Lower leg skin (tissue), 3 donors: Measurements from ENCODE around the gene DYRK1B.

ENCODE experiments used
- CTCF ChIP-seq, 3 donors: fragments of 450-650 bp; IDR thresholded peaks; one replicate each; pipeline ENCODE4 v1.5.1; 2016; ENCODE audit warnings: antibody characterized with exemption in 3 of 3, mild to moderate bottlenecking in 3 of 3, moderate library complexity in 2 of 3
- POLR2A ChIP-seq, 2 donors: fragments of 450-650 bp; IDR thresholded peaks; one replicate each; pipeline ENCODE4 v1.6.1; 2016 to 2017; ENCODE audit warnings: antibody characterized with exemption in 2 of 2, mild to moderate bottlenecking in 1 of 2, moderate library complexity in 1 of 2

GRCh38 chr19:39871886-39872866 is 38.2 kb upstream of the DYRK1B start:
- TF ChIP-seq CTCF (IDR thresholded peaks at IDR 0.05) (no peak), POLR2A (IDR thresholded peaks at IDR 0.05) (no peak)
